Measurements from ENCODE around the gene SECISBP2L.

The SECISBP2L gene

GRCh38 chr15:48963524-48964113 is 82.6 kb downstream of the SECISBP2L start, which contains the start of gene SHC4:
SHC4 (minus strand) TSS chr15:48963919; CDS start chr15:48963015, 904 bp downstream.
- no peak for DNase-seq

- DNase-seq = no peak
These were observed 83.4 kb downstream of the SECISBP2L start for GRCh38 chr15:48962662-48963523.

- DNase-seq = no peak
These were observed 90.3 kb downstream of the SECISBP2L start for GRCh38 chr15:48955967-48956366.

- no peak for DNase-seq
These were observed 90.9 kb downstream of the SECISBP2L start for GRCh38 chr15:48955370-48955769.

- no peak for DNase-seq
These were observed 91.7 kb downstream of the SECISBP2L start for GRCh38 chr15:48954538-48954937.

GRCh38 chr15:48946840-48947187 is 99.4 kb downstream of the SECISBP2L start:
- DNase-seq = no peak

- no peak for DNase-seq
These were observed 100.0 kb downstream of the SECISBP2L start for GRCh38 chr15:48946074-48946839.

- no peak for DNase-seq
These were observed 100.9 kb downstream of the SECISBP2L start for GRCh38 chr15:48945386-48945785.

- DNase-seq = no peak
These were observed 104.3 kb downstream of the SECISBP2L start for GRCh38 chr15:48941904-48942303.

- DNase-seq = no peak
These were observed 105.7 kb downstream of the SECISBP2L start for GRCh38 chr15:48940508-48940907.

GRCh38 chr15:48939648-48940047 is 106.6 kb downstream of the SECISBP2L start:
- DNase-seq = no peak

Measured in SW 1271 (cell line).